Activated naive CD4-positive, alpha-beta T cell treated with anti-CD3 and anti-CD28 coated beads, Interleukin-2, amount 50 U/mL, for 72 hours (primary cell): ENCODE results near the gene ADAM22. TPM values are rescaled to one million over a fixed set of nuclear protein-coding genes. Genes with fewer than 3 reads are reported as not detected.
"Not testable (repeated sequence)": the region's sequence is repeated elsewhere in the genome, so short reads cannot be mapped to it uniquely, and the experiment has no call there.

Experiments used
- ATAC-seq, 2 donors: fragments of 150-1000 bp; cut with Tn5 transposase; 2 replicates each; pipeline ENCODE4 v1.10.0; 2021; ENCODE audit warnings: mild to moderate bottlenecking in 2 of 2, moderate library complexity in 2 of 2
- DNase-seq, 2 donors: peaks; one replicate each; pipeline ENCODE4 v3.0.0; 2021 to 2022; ENCODE audit warnings: low spot score in 2 of 2
- H3K27ac Mint-ChIP-seq, 2 donors: one replicate each; pipeline ENCODE4 v1.8.0; 2022; ENCODE audit warnings: mild to moderate bottlenecking in 2 of 2, mixed read lengths in 2 of 2
- H3K36me3 Mint-ChIP-seq, 2 donors: one replicate each; pipeline ENCODE4 v1.8.0; 2022; ENCODE audit warnings: mixed read lengths in 2 of 2
- H3K9me3 Mint-ChIP-seq, 2 donors: one replicate each; pipeline ENCODE4 v1.8.0; 2022; ENCODE audit warnings: mixed read lengths in 2 of 2
- total RNA-seq, 2 donors: library from RNA; stranded (reverse); gene quantifications; one replicate each; pipeline ENCODE4 v1.2.3, GENCODE V29; 2022

ADAM22 gene
- total RNA-seq, 2 donors from 2014 or later: 0.27 to 1.3 TPM

- no peaks in the 10 kb centered on the region for H3K36me3 Mint-ChIP-seq
- DNase-seq: no peak
- no peaks in the 10 kb centered on the region for H3K9me3 Mint-ChIP-seq
- ATAC-seq: no peak
- H3K27ac Mint-ChIP-seq: no peak overlapping the region
These were observed 7.1 kb downstream of the ADAM22 start for GRCh38 chr7:87941138-87941537.

- no peak for DNase-seq
- ATAC-seq: no peak
- Mint-ChIP-seq H3K27ac (no peak overlapping the region), H3K36me3 (no peaks in the 10 kb centered on the region), H3K9me3 (no peaks in the 10 kb centered on the region)
These were observed 10.5 kb downstream of the ADAM22 start for GRCh38 chr7:87944547-87944946.

GRCh38 chr7:87945926-87946325 is 11.9 kb downstream of the ADAM22 start:
- DNase-seq, H3K9me3 Mint-ChIP-seq, H3K36me3 Mint-ChIP-seq, H3K27ac Mint-ChIP-seq, ATAC-seq: not testable (repeated sequence)

GRCh38 chr7:87948371-87948770 is 14.3 kb downstream of the ADAM22 start:
- Mint-ChIP-seq H3K27ac (no peak overlapping the region), H3K9me3 (peaks cover 0 to 5% of the 10 kb centered on the region in 2 donors), H3K36me3 (peaks cover 0 to 4% of the 10 kb centered on the region in 2 donors)
- no peak for DNase-seq
- no peak for ATAC-seq

GRCh38 chr7:87959336-87959735 is 25.3 kb downstream of the ADAM22 start:
- Mint-ChIP-seq H3K9me3 (no peaks in the 10 kb centered on the region), H3K27ac (no peak overlapping the region), H3K36me3 (peaks cover 0 to 6% of the 10 kb centered on the region in 2 donors)
- no peak for DNase-seq
- no peak for ATAC-seq

GRCh38 chr7:87960239-87960638 is 26.2 kb downstream of the ADAM22 start:
- Mint-ChIP-seq H3K9me3 (no peaks in the 10 kb centered on the region), H3K36me3 (peaks cover 0 to 2% of the 10 kb centered on the region in 2 donors), H3K27ac (no peak overlapping the region)
- DNase-seq (no peak), ATAC-seq (no peak)

GRCh38 chr7:87961754-87962153 is 27.7 kb downstream of the ADAM22 start:
- ATAC-seq (no peak), DNase-seq (no peak)
- H3K9me3 Mint-ChIP-seq: no peaks in the 10 kb centered on the region
- no peaks in the 10 kb centered on the region for H3K36me3 Mint-ChIP-seq
- no peak overlapping the region for H3K27ac Mint-ChIP-seq

- DNase-seq (no peak), ATAC-seq (no peak)
- H3K36me3 Mint-ChIP-seq: no peaks in the 10 kb centered on the region
- no peaks in the 10 kb centered on the region for H3K9me3 Mint-ChIP-seq
- H3K27ac Mint-ChIP-seq: no peak overlapping the region
These were observed 32.2 kb downstream of the ADAM22 start for GRCh38 chr7:87966271-87966670.

- Mint-ChIP-seq H3K27ac (no peak overlapping the region), H3K36me3 (no peaks in the 10 kb centered on the region), H3K9me3 (peaks cover 4 to 5% of the 10 kb centered on the region in 2 donors)
- ATAC-seq (no peak), DNase-seq (no peak)
These were observed 34.0 kb downstream of the ADAM22 start for GRCh38 chr7:87968021-87968420.

GRCh38 chr7:87982116-87982515 is 48.1 kb downstream of the ADAM22 start:
- DNase-seq: no peak
- H3K36me3 Mint-ChIP-seq: no peaks in the 10 kb centered on the region
- ATAC-seq: no peak

GRCh38 chr7:87984088-87984487 is 50.0 kb downstream of the ADAM22 start:
- Mint-ChIP-seq H3K36me3 (no peaks in the 10 kb centered on the region), H3K27ac (no peak overlapping the region), H3K9me3 (no peaks in the 10 kb centered on the region)
- DNase-seq (no peak), ATAC-seq (no peak)

More at GRCh38 chr7:87982116-87982515, 48.1 kb downstream of the ADAM22 start:
- Mint-ChIP-seq H3K9me3 (no peaks in the 10 kb centered on the region), H3K27ac (no peak overlapping the region)

GRCh38 chr7:87993269-87993668 is 59.2 kb downstream of the ADAM22 start:
- Mint-ChIP-seq H3K36me3 (no peaks in the 10 kb centered on the region), H3K9me3 (no peaks in the 10 kb centered on the region), H3K27ac (no peak overlapping the region)
- ATAC-seq: no peak
- DNase-seq: no peak

- ATAC-seq: no peak
- Mint-ChIP-seq H3K36me3 (no peaks in the 10 kb centered on the region), H3K27ac (no peak overlapping the region), H3K9me3 (no peaks in the 10 kb centered on the region)
- no peak for DNase-seq
These were observed 65.2 kb downstream of the ADAM22 start for GRCh38 chr7:87999261-87999660.

- DNase-seq (no peak), ATAC-seq (no peak)
- H3K9me3 Mint-ChIP-seq: no peaks in the 10 kb centered on the region
- H3K27ac Mint-ChIP-seq: no peak overlapping the region
- no peaks in the 10 kb centered on the region for H3K36me3 Mint-ChIP-seq
These were observed 67.9 kb downstream of the ADAM22 start for GRCh38 chr7:88001744-88002530.

- Mint-ChIP-seq H3K36me3 (no peaks in the 10 kb centered on the region), H3K27ac (no peak overlapping the region), H3K9me3 (no peaks in the 10 kb centered on the region)
- DNase-seq (no peak), ATAC-seq (no peak)
These were observed 68.6 kb downstream of the ADAM22 start for GRCh38 chr7:88002617-88003016.

- Mint-ChIP-seq H3K36me3 (no peaks in the 10 kb centered on the region), H3K27ac (no peak overlapping the region), H3K9me3 (no peaks in the 10 kb centered on the region)
- no peak for ATAC-seq
- DNase-seq: no peak
These were observed 69.5 kb downstream of the ADAM22 start for GRCh38 chr7:88003581-88003980.

- H3K36me3 Mint-ChIP-seq: no peaks in the 10 kb centered on the region
- DNase-seq (no peak), ATAC-seq (no peak)
- H3K27ac Mint-ChIP-seq: no peak overlapping the region
- no peaks in the 10 kb centered on the region for H3K9me3 Mint-ChIP-seq
These were observed 71.1 kb downstream of the ADAM22 start for GRCh38 chr7:88005191-88005590.

GRCh38 chr7:88009651-88010050 is 75.6 kb downstream of the ADAM22 start:
- H3K36me3 Mint-ChIP-seq: no peaks in the 10 kb centered on the region
- H3K9me3 Mint-ChIP-seq: no peaks in the 10 kb centered on the region
- DNase-seq (no peak), ATAC-seq (no peak)
- H3K27ac Mint-ChIP-seq: no peak overlapping the region
